ENCODE measurements around the gene MTR. TPM values are rescaled to one million over a fixed set of nuclear protein-coding genes. Genes with fewer than 3 reads are reported as not detected.

MTR gene
- polyA plus RNA-seq, 3 donors: 32.4 to 35.4 (median 33.9) TPM

GRCh38 chr1:236773919-236774318, 21.2 kb upstream of the MTR start:
- no peak for DNase-seq (ENCODE audit: low read depth in 3 of 3, low spot score in 2 of 3)

GRCh38 chr1:236774926-236775325, 20.2 kb upstream of the MTR start:
- DNase-seq (ENCODE audit: low read depth in 3 of 3, low spot score in 2 of 3): no peak

DNA sequence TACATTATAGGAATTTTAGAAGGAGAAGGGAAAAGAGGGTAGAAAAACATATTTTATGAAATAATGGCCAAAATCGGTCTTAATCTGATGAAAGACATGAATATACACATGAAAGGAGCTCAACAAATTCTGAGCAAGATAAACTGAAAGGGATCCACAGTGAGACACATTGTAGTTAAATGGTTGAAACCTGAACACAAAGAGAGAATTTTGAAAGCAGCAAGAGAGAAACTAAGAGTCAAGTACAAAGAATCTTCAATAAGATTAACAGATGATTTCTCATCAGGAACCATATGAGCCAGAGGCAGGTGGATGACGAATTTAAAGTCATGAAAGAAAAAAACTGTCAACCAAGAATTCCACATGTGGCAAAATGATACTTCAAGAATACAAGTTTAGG, 15.8 kb upstream of the MTR start:
- no peak for DNase-seq (ENCODE audit: low read depth in 3 of 3, low spot score in 2 of 3)

- no peak for DNase-seq (ENCODE audit: low read depth in 3 of 3, low spot score in 2 of 3)
Observed at GRCh38 chr1:236785477-236785876, 9.6 kb upstream of the MTR start.

DNA sequence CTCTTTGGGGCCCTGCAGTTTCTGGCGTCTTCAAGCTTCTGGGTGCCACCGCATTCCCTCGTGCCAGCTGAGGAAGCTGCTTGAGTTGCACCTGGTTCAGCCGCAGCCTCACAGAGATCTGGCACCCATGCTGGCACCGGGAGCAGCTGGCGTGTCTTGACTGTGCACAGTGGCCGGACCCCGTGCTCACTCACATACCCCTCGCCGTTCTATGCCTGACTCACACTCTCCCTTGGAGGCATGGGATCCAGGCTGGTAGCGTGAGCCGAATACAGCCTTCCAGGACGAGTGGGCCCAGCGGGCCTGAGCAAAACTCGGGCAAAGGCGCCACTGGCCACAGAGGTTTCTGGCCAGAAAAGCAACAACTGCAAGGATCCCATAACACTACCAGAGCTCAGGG, 8.6 kb upstream of the MTR start:
- no peak for DNase-seq (ENCODE audit: low read depth in 3 of 3, low spot score in 2 of 3)

DNA sequence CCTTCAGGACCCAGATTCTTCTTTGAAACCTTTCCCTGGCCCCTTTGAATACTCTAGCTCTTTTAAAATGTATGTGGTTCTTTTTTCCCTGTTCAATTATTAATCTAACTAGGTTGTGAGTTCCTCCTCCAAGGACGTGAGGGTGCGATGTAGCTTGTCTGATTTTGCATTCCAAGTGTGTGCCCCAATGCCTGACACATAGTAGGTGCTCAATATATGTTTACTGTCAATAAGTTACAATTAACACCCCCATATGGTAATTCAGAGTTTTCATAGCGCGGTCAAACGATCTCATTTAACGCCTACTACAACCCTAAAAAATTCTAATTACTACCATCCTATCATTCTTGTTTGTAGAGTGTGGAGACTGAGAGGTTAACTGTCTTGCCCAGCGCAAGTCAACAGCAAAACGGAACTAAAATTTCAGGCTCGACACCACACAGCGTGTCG, 482 bp upstream of the MTR start:
- no peak for DNase-seq (ENCODE audit: low read depth in 3 of 3, low spot score in 2 of 3)

GRCh38 chr1:236795757-236796667, 920 bp downstream of the MTR start:
- peak in 2 of 3 donors; percentile 13 to 23 for DNase-seq (ENCODE audit: low read depth in 3 of 3, low spot score in 2 of 3)

DNA sequence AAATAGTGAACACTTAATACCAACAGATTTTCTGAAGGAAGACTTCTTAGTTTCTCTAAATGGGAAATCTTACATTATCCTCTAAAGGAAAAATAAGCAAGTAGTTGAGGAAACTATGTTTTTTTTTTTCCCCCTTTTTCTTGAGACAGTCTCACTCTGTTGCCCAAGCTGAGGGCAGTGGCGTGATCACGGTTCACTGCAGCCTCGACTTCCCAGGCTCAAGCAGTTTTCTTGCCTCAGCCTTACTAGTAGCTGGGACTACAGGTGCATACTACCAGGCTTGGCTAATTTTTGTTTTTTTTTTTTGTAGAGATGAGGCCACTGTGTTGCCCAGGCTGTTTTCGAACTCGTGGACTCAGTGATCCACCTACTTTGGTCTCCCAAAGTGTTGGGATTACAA, 3.9 kb downstream of the MTR start:
- DNase-seq (ENCODE audit: low read depth in 3 of 3, low spot score in 2 of 3): no peak

DNA sequence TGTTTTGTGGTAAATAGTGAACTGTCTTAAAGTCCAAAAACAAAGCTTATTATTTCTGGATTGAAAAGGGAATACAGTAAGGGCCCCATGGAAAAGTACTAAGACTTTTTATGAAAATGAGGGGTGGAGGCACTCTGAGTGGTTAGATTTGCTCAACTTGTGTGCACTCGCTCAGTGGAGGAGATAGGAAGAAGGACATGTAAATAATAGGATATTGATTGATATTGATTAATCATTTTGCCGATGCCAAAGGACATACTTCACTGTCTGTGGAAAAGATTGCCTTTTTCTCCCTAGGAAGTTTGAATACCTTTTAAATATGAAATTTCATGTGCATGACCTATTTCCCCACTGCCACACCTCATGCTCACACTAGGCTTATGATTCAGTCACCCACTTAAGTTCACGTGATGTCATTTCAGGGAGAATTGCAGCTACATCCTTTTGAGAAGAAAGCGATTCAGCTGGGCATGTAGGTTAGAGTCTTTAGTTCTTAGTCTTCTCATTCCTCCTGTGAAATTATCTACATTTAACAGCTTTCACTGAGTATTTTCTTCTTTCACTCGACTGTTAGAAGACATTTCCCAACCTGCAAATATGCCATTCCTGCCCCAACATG, 5.0 kb downstream of the MTR start:
- DNase-seq (ENCODE audit: low read depth in 3 of 3, low spot score in 2 of 3): no peak

DNA sequence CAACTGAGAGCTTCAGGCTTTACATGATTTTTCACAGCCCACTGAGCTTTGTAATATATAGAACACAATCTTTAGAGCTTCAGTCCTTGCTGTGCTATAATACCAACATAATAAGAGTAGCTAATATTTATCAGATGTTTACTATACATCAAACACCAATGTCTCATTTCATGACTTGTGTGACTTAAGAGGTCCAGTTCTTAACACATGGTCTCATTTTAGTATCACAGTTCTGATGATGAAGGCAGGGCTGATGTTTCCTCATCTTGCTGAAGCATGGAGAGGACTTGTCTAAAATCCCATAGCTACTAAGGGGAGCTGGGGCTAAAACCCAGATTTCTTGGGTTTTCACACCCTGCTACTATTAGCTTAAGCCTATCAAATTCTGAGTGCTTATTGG, 5.5 kb downstream of the MTR start:
- DNase-seq (ENCODE audit: low read depth in 3 of 3, low spot score in 2 of 3): no peak

GRCh38 chr1:236802264-236802663, 7.2 kb downstream of the MTR start:
- no peak for DNase-seq (ENCODE audit: low read depth in 3 of 3, low spot score in 2 of 3)

DNA sequence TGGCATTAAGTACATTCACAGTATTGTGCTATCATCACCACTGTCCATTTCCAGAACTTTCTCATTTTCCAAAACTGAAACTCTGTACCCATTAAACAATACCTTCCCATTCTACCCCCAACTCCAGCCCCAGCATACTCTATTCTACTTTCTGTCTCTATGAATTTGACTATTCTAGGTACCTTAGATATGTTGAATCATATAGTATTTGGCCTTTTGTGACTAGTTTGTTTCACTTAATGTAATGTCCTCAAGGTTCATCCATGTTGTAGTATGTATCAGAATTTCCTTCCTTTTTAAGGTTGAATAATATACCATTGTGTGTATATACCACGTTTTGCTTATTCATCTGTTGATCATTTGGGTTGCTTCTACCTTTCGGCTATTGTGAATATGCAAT, 11.5 kb downstream of the MTR start:
- no peak for DNase-seq (ENCODE audit: low read depth in 3 of 3, low spot score in 2 of 3)

DNA sequence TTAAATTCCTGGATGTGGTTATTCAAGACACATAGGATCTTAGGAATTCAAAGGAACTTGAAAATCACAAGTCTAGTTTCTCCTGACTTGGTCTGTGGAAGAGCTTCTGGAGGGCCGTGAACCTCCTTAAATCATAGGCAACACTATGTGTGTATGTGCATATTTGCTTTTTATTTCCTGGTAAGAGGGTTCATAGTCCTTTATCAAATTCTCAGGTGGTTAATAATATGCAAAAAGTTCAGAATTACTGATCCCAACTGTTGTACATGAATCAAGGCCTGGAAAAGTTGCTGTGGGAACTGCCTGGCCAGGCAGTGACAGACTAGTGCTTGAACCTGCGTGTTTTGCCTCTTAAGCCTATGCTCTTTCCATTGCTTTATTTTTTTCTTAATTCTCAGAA, 12.9 kb downstream of the MTR start:
- DNase-seq (ENCODE audit: low read depth in 3 of 3, low spot score in 2 of 3): no peak

DNA sequence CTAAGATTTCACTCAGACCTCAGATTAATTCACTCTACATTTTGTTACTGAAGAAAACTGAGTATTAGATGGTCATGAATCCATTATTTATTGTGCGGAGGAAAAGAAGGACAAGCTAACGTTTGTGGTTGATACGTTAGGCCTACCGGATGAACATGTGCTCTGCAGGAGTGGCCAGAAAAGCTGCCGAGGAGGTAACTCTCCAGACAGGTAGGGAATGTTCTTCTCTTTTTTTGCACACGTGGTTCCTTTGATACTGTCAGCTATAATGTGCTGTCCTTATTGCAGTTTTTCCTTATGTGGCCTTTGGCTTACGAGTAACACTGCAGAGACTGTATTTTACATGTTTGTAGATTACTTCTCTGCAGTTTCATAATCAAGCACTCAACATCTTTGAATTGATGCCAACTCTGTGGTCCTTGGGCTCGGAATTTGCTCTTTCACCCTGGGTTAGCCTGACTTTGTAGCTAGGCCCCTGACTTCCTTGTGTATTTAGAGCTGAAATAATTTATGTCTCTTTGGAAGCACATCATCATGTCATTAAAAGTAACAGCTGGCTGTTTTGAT, 13.6 kb downstream of the MTR start:
- DNase-seq (ENCODE audit: low read depth in 3 of 3, low spot score in 2 of 3): no peak

GRCh38 chr1:236809148-236809547, 14.1 kb downstream of the MTR start:
- no peak for DNase-seq (ENCODE audit: low read depth in 3 of 3, low spot score in 2 of 3)

GRCh38 chr1:236810018-236810417, 14.9 kb downstream of the MTR start:
- no peak for DNase-seq (ENCODE audit: low read depth in 3 of 3, low spot score in 2 of 3)

- no peak for DNase-seq (ENCODE audit: low read depth in 3 of 3, low spot score in 2 of 3)
Observed at GRCh38 chr1:236812334-236813030, 17.4 kb downstream of the MTR start.

GRCh38 chr1:236815941-236816340, 20.8 kb downstream of the MTR start:
- no peak for DNase-seq (ENCODE audit: low read depth in 3 of 3, low spot score in 2 of 3)

GRCh38 chr1:236819856-236820255, 24.8 kb downstream of the MTR start:
- DNase-seq (ENCODE audit: low read depth in 3 of 3, low spot score in 2 of 3): no peak

DNA sequence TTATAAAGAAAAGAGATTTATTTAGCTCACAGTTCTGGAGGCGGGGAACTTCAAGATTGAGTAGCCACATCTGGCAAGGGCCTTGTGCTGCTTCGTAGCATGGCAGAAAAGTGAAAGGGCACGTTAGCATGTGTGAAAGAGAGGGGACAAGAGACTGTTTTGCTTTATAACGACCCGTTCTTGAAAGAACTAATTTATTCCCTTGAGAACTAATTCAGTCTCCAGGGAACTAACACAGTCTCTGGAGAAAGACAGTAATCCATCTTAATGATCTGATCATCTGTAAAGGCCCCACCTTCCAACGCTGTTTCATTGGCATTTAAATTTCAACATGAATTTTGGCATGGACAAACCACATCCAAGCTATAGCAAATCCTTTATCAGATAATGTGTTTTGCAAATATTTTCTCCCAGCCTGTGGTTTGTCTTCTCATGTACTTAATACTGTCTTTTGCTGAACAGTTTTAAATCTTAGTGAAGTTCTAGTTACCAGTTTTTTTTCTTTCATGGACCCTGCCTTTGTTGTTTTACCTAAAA, 26.1 kb downstream of the MTR start:
- no peak for DNase-seq (ENCODE audit: low read depth in 3 of 3, low spot score in 2 of 3)

DNA sequence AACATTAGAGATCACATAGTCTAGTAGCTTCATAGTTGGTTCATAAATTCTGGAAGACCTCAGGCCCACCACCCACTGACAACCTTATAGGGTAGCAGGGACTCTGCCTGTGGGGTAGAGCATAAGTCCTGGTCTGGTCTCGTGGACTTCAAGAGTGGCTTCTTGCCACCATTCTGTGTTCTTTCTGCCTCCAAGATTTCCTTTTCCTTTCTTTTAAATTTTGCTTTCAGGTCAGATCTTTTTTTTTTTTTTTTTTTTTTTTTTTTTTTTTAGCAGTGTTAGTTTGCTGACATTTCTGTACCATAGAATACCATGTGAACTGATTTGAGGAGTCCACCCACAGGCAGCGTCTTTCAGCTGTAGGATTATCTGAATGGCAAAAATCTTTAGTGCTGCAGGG, 28.5 kb downstream of the MTR start:
- DNase-seq (ENCODE audit: low read depth in 3 of 3, low spot score in 2 of 3): no peak
